DND-41 (cell line): ENCODE measurements around the gene ZNF691.
"Not testable (repeated sequence)": the region's sequence is repeated elsewhere in the genome, so short reads cannot be mapped to it uniquely, and the experiment has no call there.

ENCODE experiments used
- ATAC-seq: fragments of 200-7000 bp; cut with Tn5 transposase; 3 replicates; pipeline ENCODE4 v1.9.1; 2021; ENCODE audit warnings: low read depth; ENCODE audit not compliant: insufficient read depth
- DNase-seq: peaks from one replicate; pipeline ENCODE4 v3.0.0-alpha.2; 2020
- H2AFZ ChIP-seq: 2 replicates; pipeline ENCODE4 v1.6.0; 2012; ENCODE audit warnings: low read depth, low read length
- H3K27ac ChIP-seq: 2 replicates; pipeline ENCODE4 v1.5.1; 2012; ENCODE audit warnings: low read length, inconsistent platforms
- H3K27me3 ChIP-seq: fragments of 200-600 bp; sonication (generic); 2 replicates; pipeline ENCODE4 v1.6.0; 2012; ENCODE audit warnings: low read length, mild to moderate bottlenecking, inconsistent platforms; ENCODE audit not compliant: insufficient read depth, poor library complexity
- H3K36me3 ChIP-seq: 2 replicates; pipeline ENCODE4 v1.5.1; 2012; ENCODE audit warnings: low read length, inconsistent platforms; ENCODE audit not compliant: insufficient read depth
- H3K4me1 ChIP-seq: 2 replicates; pipeline ENCODE4 v1.5.1; 2012; ENCODE audit warnings: mild to moderate bottlenecking, low read length; ENCODE audit not compliant: insufficient read depth
- H3K4me2 ChIP-seq: 2 replicates; pipeline ENCODE4 v1.6.0; 2012; ENCODE audit warnings: mild to moderate bottlenecking, moderate library complexity, low read length, inconsistent platforms; ENCODE audit not compliant: insufficient read depth
- H3K4me3 ChIP-seq, 2 experiments: fragments of 200-600 bp in 1 of 2; shearing (Covaris generic) in 1 of 2; 2 replicates each; pipeline ENCODE4 v1.5.1; 2012 to 2016; ENCODE audit warnings: inconsistent platforms in 2 of 2, low read length in 2 of 2, mild to moderate bottlenecking in 2 of 2, low read depth in 1 of 2, moderate library complexity in 1 of 2
- H3K79me2 ChIP-seq: 2 replicates; pipeline ENCODE4 v1.6.0; 2012; ENCODE audit warnings: low read length, inconsistent platforms; ENCODE audit not compliant: insufficient read depth
- H3K9ac ChIP-seq: 2 replicates; pipeline ENCODE4 v1.6.0; 2012; ENCODE audit warnings: low read depth, mild to moderate bottlenecking, inconsistent platforms, low read length, moderate library complexity
- H3K9me3 ChIP-seq: 2 replicates; pipeline ENCODE4 v1.5.1; 2012; ENCODE audit warnings: low read length, moderate library complexity, mild to moderate bottlenecking, inconsistent platforms; ENCODE audit not compliant: insufficient read depth, severe bottlenecking
- H4K20me1 ChIP-seq: 2 replicates; pipeline ENCODE4 v1.6.0; 2012; ENCODE audit warnings: low read length; ENCODE audit not compliant: insufficient read depth
- EZH2 ChIP-seq: IDR thresholded peaks from 3 replicates; pipeline ENCODE4 v1.6.1; 2012; ENCODE audit warnings: borderline replicate concordance, low read depth, mild to moderate bottlenecking, moderate library complexity, low read length, inconsistent platforms; ENCODE audit not compliant: severe bottlenecking
- TF ChIP-seq, protein P1 (sequence below): IDR thresholded peaks from 2 replicates; pipeline ENCODE4 v1.5.1; 2012; ENCODE audit warnings: borderline replicate concordance, low read length, moderate library complexity, mild to moderate bottlenecking; ENCODE audit not compliant: poor library complexity, severe bottlenecking; ENCODE audit errors: extremely low read depth

Gene ZNF691

DNA sequence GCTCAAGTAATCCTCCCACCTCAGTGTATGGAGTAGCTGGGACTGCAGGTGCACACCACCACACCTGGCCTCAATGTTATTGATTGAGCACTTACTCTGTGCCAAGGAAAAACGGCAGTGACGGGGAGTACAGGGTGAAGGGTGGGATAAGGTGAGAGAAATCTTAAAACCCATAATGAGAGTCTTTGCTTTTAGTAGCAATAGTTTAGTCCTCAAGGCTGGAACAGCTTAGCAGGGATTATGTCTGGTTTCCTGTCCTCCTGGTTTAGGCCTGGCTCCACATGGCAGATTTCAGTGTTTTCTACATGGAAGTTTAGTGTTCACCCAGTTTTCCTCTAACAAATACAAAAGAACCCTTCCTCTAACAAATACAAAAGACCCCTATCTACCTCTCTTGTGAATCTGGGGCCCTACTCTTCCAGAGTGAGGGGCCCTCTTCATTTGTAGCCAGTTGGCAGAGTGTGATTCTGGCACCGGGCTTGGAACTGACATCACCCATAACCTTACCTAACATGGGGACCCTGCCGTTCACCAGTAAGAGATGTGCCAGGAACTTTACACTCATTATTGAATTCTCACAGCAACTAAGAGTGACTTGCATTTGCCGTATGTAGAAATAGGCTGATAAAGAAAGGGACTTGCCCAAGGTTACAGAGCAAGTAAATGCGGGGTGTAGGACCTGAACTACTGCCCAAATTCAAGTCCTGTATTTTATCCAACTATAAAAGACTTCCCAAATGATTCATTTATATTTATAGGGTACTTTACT is 6.9 kb downstream of the ZNF691 start:
- H3K4me2 ChIP-seq = no peak overlapping the region
- H3K4me3 ChIP-seq = no peak overlapping the region
- TF ChIP-seq, protein P1, sequence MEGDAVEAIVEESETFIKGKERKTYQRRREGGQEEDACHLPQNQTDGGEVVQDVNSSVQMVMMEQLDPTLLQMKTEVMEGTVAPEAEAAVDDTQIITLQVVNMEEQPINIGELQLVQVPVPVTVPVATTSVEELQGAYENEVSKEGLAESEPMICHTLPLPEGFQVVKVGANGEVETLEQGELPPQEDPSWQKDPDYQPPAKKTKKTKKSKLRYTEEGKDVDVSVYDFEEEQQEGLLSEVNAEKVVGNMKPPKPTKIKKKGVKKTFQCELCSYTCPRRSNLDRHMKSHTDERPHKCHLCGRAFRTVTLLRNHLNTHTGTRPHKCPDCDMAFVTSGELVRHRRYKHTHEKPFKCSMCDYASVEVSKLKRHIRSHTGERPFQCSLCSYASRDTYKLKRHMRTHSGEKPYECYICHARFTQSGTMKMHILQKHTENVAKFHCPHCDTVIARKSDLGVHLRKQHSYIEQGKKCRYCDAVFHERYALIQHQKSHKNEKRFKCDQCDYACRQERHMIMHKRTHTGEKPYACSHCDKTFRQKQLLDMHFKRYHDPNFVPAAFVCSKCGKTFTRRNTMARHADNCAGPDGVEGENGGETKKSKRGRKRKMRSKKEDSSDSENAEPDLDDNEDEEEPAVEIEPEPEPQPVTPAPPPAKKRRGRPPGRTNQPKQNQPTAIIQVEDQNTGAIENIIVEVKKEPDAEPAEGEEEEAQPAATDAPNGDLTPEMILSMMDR = no peak
- no peak for TF ChIP-seq EZH2
- no peak overlapping the region for H3K27ac ChIP-seq
- no peak for DNase-seq
- no peaks in the 10 kb centered on the region for H3K27me3 ChIP-seq
- no peak overlapping the region for H2AFZ ChIP-seq
- H3K9ac ChIP-seq = no peak overlapping the region
- H4K20me1 ChIP-seq = peaks cover 8% of the 10 kb centered on the region
- peaks cover 3% of the 10 kb centered on the region; the same call in 1 of the 2 replicates for H3K79me2 ChIP-seq
- no peaks in the 10 kb centered on the region for H3K9me3 ChIP-seq
- peaks cover 11% of the 10 kb centered on the region for H3K4me1 ChIP-seq
- peaks cover 34% of the 10 kb centered on the region for H3K36me3 ChIP-seq
- ATAC-seq = no peak

DNA sequence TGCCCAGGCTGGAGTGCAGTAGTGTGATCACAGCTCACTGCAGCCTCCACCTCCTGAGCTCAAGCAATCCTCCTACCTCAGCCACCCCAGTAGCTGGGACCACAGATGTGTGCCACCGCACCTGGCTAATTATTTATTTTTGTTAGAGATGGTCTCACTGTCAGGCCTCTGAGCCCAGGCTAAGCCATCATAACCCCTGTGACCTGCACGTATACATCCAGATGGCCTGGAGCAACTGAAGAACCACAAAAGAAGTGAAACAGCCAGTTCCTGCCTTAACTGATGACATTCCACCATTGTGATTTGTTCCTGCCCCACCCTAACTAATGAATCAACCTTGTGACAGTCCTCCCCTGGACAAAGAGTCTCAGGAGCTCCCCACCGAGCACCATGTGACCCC is 10.1 kb downstream of the ZNF691 start:
- not testable (repeated sequence) for H3K4me2 ChIP-seq, H3K27ac ChIP-seq, H3K27me3 ChIP-seq, H3K4me1 ChIP-seq, H3K36me3 ChIP-seq, H2AFZ ChIP-seq, ATAC-seq, H3K4me3 ChIP-seq, DNase-seq, H3K79me2 ChIP-seq, H3K9me3 ChIP-seq, H4K20me1 ChIP-seq, H3K9ac ChIP-seq

DNA sequence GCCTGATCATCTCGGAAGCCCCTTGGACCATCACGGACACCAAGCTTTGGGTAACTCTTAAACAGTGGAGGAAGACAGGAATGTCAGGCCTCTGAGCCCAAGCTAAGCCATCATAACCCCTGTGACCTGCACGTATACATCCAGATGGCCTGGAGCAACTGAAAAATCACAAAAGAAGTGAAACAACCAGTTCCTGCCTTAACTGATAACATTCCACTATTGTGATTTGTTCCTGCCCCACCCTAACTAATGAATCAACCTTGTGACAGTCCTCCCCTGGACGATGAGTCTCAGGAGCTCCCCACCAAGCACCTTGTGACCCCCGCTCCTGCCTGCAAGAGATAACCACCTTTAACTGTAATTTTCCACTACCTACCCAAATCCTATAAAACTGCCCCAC is 13.0 kb downstream of the ZNF691 start:
- H3K79me2 ChIP-seq, H3K36me3 ChIP-seq, ATAC-seq, H3K4me3 ChIP-seq, H3K9me3 ChIP-seq, H4K20me1 ChIP-seq, H2AFZ ChIP-seq, H3K27ac ChIP-seq, H3K4me2 ChIP-seq, H3K9ac ChIP-seq, DNase-seq, H3K27me3 ChIP-seq, H3K4me1 ChIP-seq: not testable (repeated sequence)

DNA sequence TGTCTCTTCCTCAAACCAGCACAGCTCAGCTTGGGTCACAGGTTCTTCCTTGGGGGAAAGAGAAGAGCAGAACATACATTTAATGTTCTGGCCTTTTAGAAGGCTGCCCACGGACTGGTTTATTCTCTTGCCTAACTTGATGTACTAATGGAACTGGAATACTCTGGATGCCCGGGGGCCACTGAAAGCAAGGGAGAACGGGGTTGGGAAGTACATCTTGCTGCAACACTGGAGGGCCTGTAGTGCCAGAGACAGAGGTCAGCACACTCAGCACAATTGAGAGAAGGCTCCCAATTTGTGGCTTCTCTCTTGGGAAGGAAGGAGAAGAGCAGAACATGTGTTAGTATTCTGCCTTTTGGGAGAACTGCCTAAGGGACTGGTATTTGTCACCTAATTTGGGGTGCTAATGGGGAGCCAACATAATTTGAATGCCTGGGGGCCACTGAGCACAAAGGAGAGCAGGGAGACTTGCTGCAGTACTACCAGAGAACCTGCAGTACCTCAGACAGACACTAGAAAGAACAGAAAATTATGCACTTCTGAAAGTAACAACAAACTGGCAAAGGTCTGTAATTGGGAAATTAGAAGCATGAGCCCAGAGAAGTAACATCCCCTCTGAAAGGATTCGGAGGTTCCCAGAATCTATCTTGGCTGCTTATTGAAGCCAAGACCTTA is 14.1 kb downstream of the ZNF691 start:
- no peak overlapping the region for H3K4me3 ChIP-seq
- no peak for ATAC-seq
- no peak for TF ChIP-seq EZH2
- TF ChIP-seq, protein P1 = peak; percentile 14
- DNase-seq = no peak
- H4K20me1 ChIP-seq = no peaks in the 10 kb centered on the region
- H3K36me3 ChIP-seq = no peaks in the 10 kb centered on the region
- no peaks in the 10 kb centered on the region for H3K79me2 ChIP-seq
- no peaks in the 10 kb centered on the region for H3K27me3 ChIP-seq
- no peaks in the 10 kb centered on the region for H3K9me3 ChIP-seq
- H3K4me1 ChIP-seq = no peaks in the 10 kb centered on the region
- no peak overlapping the region for H3K27ac ChIP-seq
- H3K9ac ChIP-seq = no peak overlapping the region
- no peak overlapping the region for H3K4me2 ChIP-seq
- no peak overlapping the region for H2AFZ ChIP-seq
